Adipocyte (in vitro differentiated cells): Measurements from ENCODE around the gene FEM1A.

Source experiments
- DNase-seq: peaks from one replicate; pipeline ENCODE4 v3.0.0-alpha.2; 2015; ENCODE audit warnings: low read depth
- H3K27me3 ChIP-seq: replicated peaks from 2 replicates; pipeline ENCODE4 v1.7.0; 2013; ENCODE audit warnings: mild to moderate bottlenecking, low read length, moderate library complexity; ENCODE audit not compliant: control insufficient read depth, insufficient read depth
- H3K36me3 ChIP-seq: 2 replicates; pipeline ENCODE4 v1.7.0; 2013; ENCODE audit warnings: low read length, mild to moderate bottlenecking, moderate library complexity; ENCODE audit not compliant: control insufficient read depth, insufficient read depth, severe bottlenecking
- H3K4me1 ChIP-seq: 2 replicates; pipeline ENCODE4 v1.7.0; 2013; ENCODE audit warnings: mild to moderate bottlenecking, low read length, moderate library complexity; ENCODE audit not compliant: control insufficient read depth, insufficient read depth
- H3K4me3 ChIP-seq: 2 replicates; pipeline ENCODE4 v1.7.0; 2013; ENCODE audit warnings: mild to moderate bottlenecking, low read length, moderate library complexity
- H3K9ac ChIP-seq: 2 replicates; pipeline ENCODE4 v1.7.0; 2013; ENCODE audit warnings: mild to moderate bottlenecking, low read length, moderate library complexity
- H3K9me3 ChIP-seq: 2 replicates; pipeline ENCODE4 v1.7.0; 2013; ENCODE audit warnings: mild to moderate bottlenecking, low read length, moderate library complexity; ENCODE audit not compliant: control insufficient read depth

FEM1A gene

GRCh38 chr19:4755459-4755858, 36.1 kb upstream of the FEM1A start:
- Histone ChIP-seq H3K9ac (no peak overlapping the region), H3K4me1 (peaks cover 6% of the 10 kb centered on the region), H3K36me3 (no peaks in the 10 kb centered on the region), H3K27me3 (peaks cover 13% of the 10 kb centered on the region), H3K4me3 (no peak overlapping the region), H3K9me3 (peaks cover 10% of the 10 kb centered on the region)
- no peak for DNase-seq

- H3K9ac ChIP-seq, result no peak overlapping the region
- peaks cover 37% of the 10 kb centered on the region for H3K27me3 ChIP-seq
Measured at GRCh38 chr19:4758082-4758481, 33.5 kb upstream of the FEM1A start.

GRCh38 chr19:4758659-4759058, 32.9 kb upstream of the FEM1A start:
- H3K36me3 ChIP-seq, result no peaks in the 10 kb centered on the region
- peaks cover 6% of the 10 kb centered on the region for H3K4me1 ChIP-seq
- no peak for DNase-seq
- H3K4me3 ChIP-seq, result no peak overlapping the region
- H3K9ac ChIP-seq, result no peak overlapping the region
- peaks cover 10% of the 10 kb centered on the region for H3K9me3 ChIP-seq
- peaks cover 42% of the 10 kb centered on the region for H3K27me3 ChIP-seq

More at GRCh38 chr19:4758082-4758481, 33.5 kb upstream of the FEM1A start:
- peaks cover 6% of the 10 kb centered on the region for H3K4me1 ChIP-seq
- H3K36me3 ChIP-seq, result no peaks in the 10 kb centered on the region
- DNase-seq, result no peak
- no peak overlapping the region for H3K4me3 ChIP-seq
- H3K9me3 ChIP-seq, result peaks cover 10% of the 10 kb centered on the region

- peak; percentile 89 for DNase-seq
- Histone ChIP-seq H3K36me3 (no peaks in the 10 kb centered on the region), H3K27me3 (peaks cover 50% of the 10 kb centered on the region), H3K9ac (no peak overlapping the region), H3K4me1 (peaks cover 6% of the 10 kb centered on the region), H3K9me3 (peaks cover 10% of the 10 kb centered on the region), H3K4me3 (peak overlapping the region; percentile 50)
Measured at GRCh38 chr19:4759388-4760284, 31.9 kb upstream of the FEM1A start.

GRCh38 chr19:4760285-4760650, 31.3 kb upstream of the FEM1A start:
- no peak for DNase-seq
- Histone ChIP-seq H3K36me3 (no peaks in the 10 kb centered on the region), H3K4me3 (peak overlapping the region; percentile 50), H3K9ac (no peak overlapping the region), H3K27me3 (peaks cover 48% of the 10 kb centered on the region), H3K4me1 (peaks cover 6% of the 10 kb centered on the region), H3K9me3 (peaks cover 10% of the 10 kb centered on the region)

GRCh38 chr19:4763021-4763420, 28.5 kb upstream of the FEM1A start:
- Histone ChIP-seq H3K9me3 (peaks cover 8% of the 10 kb centered on the region), H3K9ac (no peak overlapping the region), H3K4me3 (no peak overlapping the region), H3K36me3 (no peaks in the 10 kb centered on the region), H3K4me1 (peaks cover 6% of the 10 kb centered on the region), H3K27me3 (peaks cover 48% of the 10 kb centered on the region)
- no peak for DNase-seq

DNA sequence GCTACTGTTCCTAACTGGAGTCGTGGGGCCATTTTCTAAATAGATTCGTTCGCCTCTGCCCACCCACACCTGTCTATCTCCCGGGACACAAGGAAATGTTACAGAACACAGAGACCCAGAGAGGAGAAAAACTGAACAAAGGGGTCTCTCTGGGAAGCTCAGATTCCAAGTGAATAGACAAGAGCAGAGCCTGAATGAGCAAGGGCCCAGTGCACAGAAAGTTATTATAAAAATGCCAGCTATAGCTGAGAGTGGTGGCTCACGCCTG, 27.2 kb upstream of the FEM1A start:
- Histone ChIP-seq H3K4me3 (no peak overlapping the region), H3K27me3 (peaks cover 45% of the 10 kb centered on the region), H3K36me3 (no peaks in the 10 kb centered on the region), H3K9ac (no peak overlapping the region), H3K4me1 (peaks cover 6% of the 10 kb centered on the region), H3K9me3 (no peaks in the 10 kb centered on the region)
- no peak for DNase-seq

DNA sequence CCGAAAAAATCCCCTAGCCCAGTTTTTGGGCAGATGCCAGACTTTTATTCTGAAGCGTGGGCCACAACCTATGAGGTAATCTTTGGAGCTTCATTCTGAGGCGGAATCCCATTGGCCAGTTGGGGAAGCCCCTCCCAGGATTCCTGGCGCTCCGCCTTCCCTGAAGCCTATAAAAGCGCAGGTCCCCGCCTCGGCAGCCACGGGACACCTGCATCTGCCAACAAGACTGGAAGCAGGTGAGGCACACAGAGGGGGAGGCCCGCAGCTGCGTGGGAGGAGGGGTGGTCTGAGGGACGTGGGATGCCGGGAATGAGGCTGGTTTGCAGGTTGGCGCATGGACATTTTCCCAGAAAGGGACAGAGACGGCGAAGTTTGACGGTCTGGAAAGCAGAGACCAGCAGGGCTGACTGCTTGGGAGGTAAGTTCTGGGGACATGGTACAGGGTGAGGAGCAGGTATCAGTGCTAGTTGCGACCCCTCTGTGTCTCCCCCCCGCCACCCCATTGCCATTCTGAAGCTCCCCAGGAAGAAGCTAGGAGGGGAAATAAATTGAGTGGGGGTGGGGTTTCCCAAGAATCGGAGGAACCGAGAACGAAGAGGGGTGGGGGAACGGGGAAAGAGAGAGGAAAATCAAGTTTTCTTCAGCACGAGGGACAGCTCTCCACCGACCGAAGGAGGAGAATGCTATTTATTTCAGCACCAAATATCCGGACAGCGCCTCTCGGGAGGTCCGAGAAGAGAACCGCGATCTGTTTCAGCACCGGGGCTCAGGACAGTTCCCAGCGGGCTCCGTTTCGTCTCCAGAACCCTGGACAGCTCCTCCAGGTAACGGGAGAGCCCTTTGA, 22.4 kb upstream of the FEM1A start:
- Histone ChIP-seq H3K27me3 (peaks cover 19% of the 10 kb centered on the region), H3K36me3 (no peaks in the 10 kb centered on the region), H3K9me3 (no peaks in the 10 kb centered on the region), H3K4me3 (no peak overlapping the region), H3K9ac (no peak overlapping the region), H3K4me1 (no peaks in the 10 kb centered on the region)
- peak; percentile 97 for DNase-seq

DNA sequence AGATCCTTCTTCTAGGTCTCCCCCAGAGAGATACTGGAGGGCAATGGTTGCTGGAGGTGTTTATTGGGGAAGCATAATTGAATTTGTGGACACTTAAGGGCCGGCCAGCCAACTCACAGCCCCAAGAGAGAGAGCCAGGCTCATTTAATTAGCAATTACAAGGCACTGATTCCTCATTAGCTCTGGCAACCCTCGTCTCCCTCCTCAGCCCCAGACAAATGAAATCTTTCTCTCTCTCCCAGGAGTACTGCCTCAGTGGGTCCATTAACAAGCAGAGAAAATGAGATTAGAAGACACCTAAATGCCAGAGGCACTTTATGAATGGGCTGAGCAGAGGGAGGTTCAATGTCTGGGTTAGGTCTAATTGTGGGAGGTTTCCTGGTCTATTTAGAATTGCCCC, 19.0 kb upstream of the FEM1A start:
- Histone ChIP-seq H3K4me3 (no peak overlapping the region), H3K4me1 (no peaks in the 10 kb centered on the region), H3K36me3 (no peaks in the 10 kb centered on the region), H3K9ac (no peak overlapping the region), H3K27me3 (peaks cover 25% of the 10 kb centered on the region), H3K9me3 (no peaks in the 10 kb centered on the region)
- DNase-seq, result no peak

GRCh38 chr19:4773047-4773640, 18.4 kb upstream of the FEM1A start:
- no peak overlapping the region for H3K9ac ChIP-seq
- no peaks in the 10 kb centered on the region for H3K4me1 ChIP-seq
- H3K36me3 ChIP-seq, result no peaks in the 10 kb centered on the region
- H3K4me3 ChIP-seq, result no peak overlapping the region
- DNase-seq, result no peak
- H3K27me3 ChIP-seq, result peaks cover 31% of the 10 kb centered on the region
- no peaks in the 10 kb centered on the region for H3K9me3 ChIP-seq

GRCh38 chr19:4774136-4774535, 17.4 kb upstream of the FEM1A start:
- peaks cover 31% of the 10 kb centered on the region for H3K27me3 ChIP-seq
- no peak overlapping the region for H3K9ac ChIP-seq
- no peaks in the 10 kb centered on the region for H3K36me3 ChIP-seq
- no peak overlapping the region for H3K4me3 ChIP-seq
- H3K4me1 ChIP-seq, result no peaks in the 10 kb centered on the region
- no peaks in the 10 kb centered on the region for H3K9me3 ChIP-seq
- no peak for DNase-seq
